LNCaP clone FGC (cell line): ENCODE results near the gene AMN1.

Experiments used
- DNase-seq: peaks from one replicate; pipeline ENCODE4 v3.0.0-alpha.2; 2011; ENCODE audit warnings: low read depth
- H3K4me3 ChIP-seq: 2 replicates; pipeline ENCODE4 v1.5.1; 2011; ENCODE audit warnings: mild to moderate bottlenecking, low read depth, low read length, control low read depth
- CTCF ChIP-seq: IDR thresholded peaks from 2 replicates; pipeline ENCODE4 v1.5.1; 2012; ENCODE audit warnings: mild to moderate bottlenecking; ENCODE audit not compliant: control insufficient read depth, insufficient read depth; ENCODE audit errors: extremely low read depth

The AMN1 gene

GRCh38 chr12:31669020-31669419, 59.8 kb downstream of the AMN1 start:
- no peak for DNase-seq
- no peak for TF ChIP-seq CTCF
- H3K4me3 ChIP-seq: no peak overlapping the region

GRCh38 chr12:31664038-31664437, 64.8 kb downstream of the AMN1 start:
- H3K4me3 ChIP-seq: no peak overlapping the region
- no peak for DNase-seq
- no peak for TF ChIP-seq CTCF

- no peak overlapping the region for H3K4me3 ChIP-seq
- no peak for TF ChIP-seq CTCF
- no peak for DNase-seq
Measured at GRCh38 chr12:31663576-31663975, 65.2 kb downstream of the AMN1 start.

GRCh38 chr12:31662176-31662849, 66.5 kb downstream of the AMN1 start:
- TF ChIP-seq CTCF: no peak
- no peak for DNase-seq
- H3K4me3 ChIP-seq: no peak overlapping the region

GRCh38 chr12:31659087-31659942, 69.5 kb downstream of the AMN1 start, which contains the start of gene ETFBKMT:
ETFBKMT (plus strand) TSS chr12:31659688; CDS start chr12:31661954, 2,266 bp downstream.
- peak within 1 kb of the TSS; percentile 85 for H3K4me3 ChIP-seq
- peak; percentile 33 for TF ChIP-seq CTCF
- DNase-seq: peak; percentile 91

- TF ChIP-seq CTCF: no peak
Measured at GRCh38 chr12:31658471-31659086, 70.2 kb downstream of the AMN1 start.

More at GRCh38 chr12:31658471-31659086, 70.2 kb downstream of the AMN1 start:
- H3K4me3 ChIP-seq: peak overlapping the region; percentile 85
- no peak for DNase-seq
